WERI-Rb-1 (cell line): ENCODE data around the gene GLUL.

Experiments used
- DNase-seq: peaks from one replicate; pipeline ENCODE4 v3.0.0-alpha.2; 2020
- H3K27ac ChIP-seq: fragments of 250-450 bp; sonication (Bioruptor Pico); 2 replicates; pipeline ENCODE4 v1.5.1; 2020; ENCODE audit warnings: mild to moderate bottlenecking, moderate library complexity
- H3K27me3 ChIP-seq: fragments of 250-450 bp; sonication (Bioruptor Pico); 2 replicates; pipeline ENCODE4 v1.5.1; 2021; ENCODE audit warnings: mild to moderate bottlenecking, low read depth, moderate library complexity; ENCODE audit not compliant: insufficient read depth, severe bottlenecking
- H3K36me3 ChIP-seq: fragments of 250-450 bp; sonication (Bioruptor Pico); 2 replicates; pipeline ENCODE4 v1.5.1; 2020; ENCODE audit warnings: mild to moderate bottlenecking, moderate library complexity
- H3K4me3 ChIP-seq: 2 replicates; pipeline ENCODE4 v1.5.1; 2011; ENCODE audit warnings: low read depth, mild to moderate bottlenecking, control low read depth, low read length
- H3K9me3 ChIP-seq: fragments of 250-450 bp; sonication (Bioruptor Pico); 2 replicates; pipeline ENCODE4 v1.5.1; 2021; ENCODE audit warnings: mild to moderate bottlenecking, moderate library complexity; ENCODE audit not compliant: severe bottlenecking
- CTCF ChIP-seq: IDR thresholded peaks from 2 replicates; pipeline ENCODE4 v1.5.1; 2011; ENCODE audit warnings: low read depth, mild to moderate bottlenecking, control low read depth, inconsistent platforms, low read length

GLUL gene

GRCh38 chr1:182386980-182387379, 4.6 kb downstream of the GLUL start:
- no peak for TF ChIP-seq CTCF
- Histone ChIP-seq H3K27me3 (no peaks in the 10 kb centered on the region), H3K27ac (no peak overlapping the region), H3K9me3 (no peaks in the 10 kb centered on the region), H3K36me3 (peaks cover 24% of the 10 kb centered on the region), H3K4me3 (no peak overlapping the region)
- no peak for DNase-seq

- no peak for DNase-seq
- H3K9me3 ChIP-seq: no peaks in the 10 kb centered on the region
These were observed 5.4 kb downstream of the GLUL start for GRCh38 chr1:182385885-182386853.

GRCh38 chr1:182384387-182384960, 7.1 kb downstream of the GLUL start:
- Histone ChIP-seq H3K4me3 (no peak overlapping the region), H3K27me3 (no peaks in the 10 kb centered on the region), H3K9me3 (no peaks in the 10 kb centered on the region), H3K27ac (no peak overlapping the region), H3K36me3 (peaks cover 24% of the 10 kb centered on the region)
- DNase-seq: no peak
- TF ChIP-seq CTCF: no peak

More at GRCh38 chr1:182385885-182386853, 5.4 kb downstream of the GLUL start:
- Histone ChIP-seq H3K4me3 (no peak overlapping the region), H3K27ac (no peak overlapping the region), H3K36me3 (peaks cover 24% of the 10 kb centered on the region), H3K27me3 (no peaks in the 10 kb centered on the region)
- no peak for TF ChIP-seq CTCF

- TF ChIP-seq CTCF: no peak
- H3K27ac ChIP-seq: no peak overlapping the region
- H3K9me3 ChIP-seq: no peaks in the 10 kb centered on the region
- H3K36me3 ChIP-seq: peaks cover 22% of the 10 kb centered on the region
- DNase-seq: no peak
- H3K4me3 ChIP-seq: no peak overlapping the region
- no peaks in the 10 kb centered on the region for H3K27me3 ChIP-seq
These were observed 7.7 kb downstream of the GLUL start for GRCh38 chr1:182383934-182384333.

- Histone ChIP-seq H3K9me3 (no peaks in the 10 kb centered on the region), H3K36me3 (peaks cover 21% of the 10 kb centered on the region), H3K27me3 (no peaks in the 10 kb centered on the region), H3K4me3 (no peak overlapping the region), H3K27ac (no peak overlapping the region)
- TF ChIP-seq CTCF: no peak
- DNase-seq: no peak
These were observed 8.4 kb downstream of the GLUL start for GRCh38 chr1:182383037-182383661.
